ENCODE measurements around the gene OPCML. TPM values are rescaled to one million over a fixed set of nuclear protein-coding genes. Genes with fewer than 3 reads are reported as not detected.

Gene OPCML
- total and polyA plus RNA-seq, 2 donors (not counting 1 experiment from before 2014, with no cell fraction given), result not detected

DNA sequence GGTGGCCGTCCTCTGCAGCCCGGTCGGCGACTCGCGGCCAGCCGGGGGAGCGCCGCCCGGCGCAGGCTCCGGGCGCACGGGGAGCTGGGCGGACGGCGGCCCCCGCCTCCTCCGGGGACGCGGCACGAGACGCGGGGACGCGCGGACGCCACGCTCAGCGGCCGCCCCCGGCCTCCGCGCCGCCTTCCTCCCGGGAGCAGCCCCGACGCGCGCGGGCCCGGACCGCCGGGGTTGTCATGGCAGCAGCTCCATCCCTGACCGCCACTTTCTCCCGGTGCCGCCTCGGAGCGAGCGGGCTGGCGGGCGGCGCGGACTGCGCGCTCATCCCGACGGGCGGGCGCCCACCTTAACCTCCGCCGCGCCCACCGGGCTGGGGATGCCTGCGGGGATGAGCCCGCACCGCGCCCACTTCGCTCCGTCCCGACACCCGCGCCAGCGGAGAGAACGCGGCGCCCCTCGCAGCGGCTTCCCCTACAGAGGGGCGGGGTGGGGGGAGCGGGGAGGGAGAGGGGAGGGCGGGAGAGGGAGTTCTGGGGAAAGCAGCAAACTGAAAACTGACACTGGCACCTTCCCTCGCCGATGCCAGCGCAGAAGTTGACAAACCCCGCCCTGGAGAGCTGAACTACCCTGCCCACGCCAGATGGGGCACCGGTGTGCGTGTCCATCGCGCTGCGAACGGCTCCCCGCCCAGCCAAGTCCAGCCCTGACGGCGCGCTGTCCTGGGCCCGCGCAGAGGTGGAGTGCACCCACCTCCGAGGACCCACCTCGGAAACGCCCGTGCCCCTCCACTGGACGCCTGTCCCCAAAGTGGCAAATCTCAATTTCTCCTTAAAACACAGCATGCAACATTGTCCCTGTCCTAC is 588.4 kb downstream of the OPCML start:
- Histone ChIP-seq H2AFZ (ENCODE audit: insufficient read depth, low read depth, low read length, poor library complexity, severe bottlenecking) (no peak overlapping the region), H3K36me3 (replicated peaks in 1 of 2; ENCODE audit: control extremely low read depth in 1 of 2, control insufficient read depth in 1 of 2, extremely low read depth in 1 of 2, insufficient read depth in 2 of 2, low read length in 1 of 2) (no peaks in the 10 kb centered on the region), H3K4me1 (ENCODE audit: control insufficient read depth in 2 of 2, insufficient read depth in 2 of 2, low read length in 2 of 2) (no peaks in the 10 kb centered on the region), H3K4me3 (ENCODE audit: control extremely low read depth in 1 of 5, extremely low read depth in 1 of 5, insufficient read depth in 1 of 5, low read depth in 2 of 5, low read length in 4 of 5) (no peak overlapping the region), H3K27me3 (replicated peaks in 1 of 4; ENCODE audit: control extremely low read depth in 1 of 4, control insufficient read depth in 3 of 4, insufficient read depth in 4 of 4, low read length in 3 of 4) (peaks cover 0 to 15% (median 6%) of the 10 kb centered on the region in 4 experiments), H3K9me3 (ENCODE audit: control extremely low read depth in 1 of 3, control insufficient read depth in 2 of 3, insufficient read depth in 1 of 3, low read length in 2 of 3) (no peaks in the 10 kb centered on the region), H3K9ac (ENCODE audit: low read length) (no peak overlapping the region), H3K79me2 (ENCODE audit: control insufficient read depth, insufficient read depth, low read length) (no peaks in the 10 kb centered on the region), H4K20me1 (ENCODE audit: control insufficient read depth, insufficient read depth, low read length, poor library complexity, severe bottlenecking) (no peaks in the 10 kb centered on the region), H3K27ac (ENCODE audit: low read length in 2 of 2) (no peak overlapping the region), H3K4me2 (replicated peaks; ENCODE audit: low read depth, low read length, poor library complexity, severe bottlenecking) (no peak overlapping the region)
- no peak for TF ChIP-seq EZH2 (IDR thresholded peaks at IDR 0.05; ENCODE audit: borderline replicate concordance, insufficient read depth, low read depth, low read length, poor library complexity, severe bottlenecking)
- TF ChIP-seq, protein P1, sequence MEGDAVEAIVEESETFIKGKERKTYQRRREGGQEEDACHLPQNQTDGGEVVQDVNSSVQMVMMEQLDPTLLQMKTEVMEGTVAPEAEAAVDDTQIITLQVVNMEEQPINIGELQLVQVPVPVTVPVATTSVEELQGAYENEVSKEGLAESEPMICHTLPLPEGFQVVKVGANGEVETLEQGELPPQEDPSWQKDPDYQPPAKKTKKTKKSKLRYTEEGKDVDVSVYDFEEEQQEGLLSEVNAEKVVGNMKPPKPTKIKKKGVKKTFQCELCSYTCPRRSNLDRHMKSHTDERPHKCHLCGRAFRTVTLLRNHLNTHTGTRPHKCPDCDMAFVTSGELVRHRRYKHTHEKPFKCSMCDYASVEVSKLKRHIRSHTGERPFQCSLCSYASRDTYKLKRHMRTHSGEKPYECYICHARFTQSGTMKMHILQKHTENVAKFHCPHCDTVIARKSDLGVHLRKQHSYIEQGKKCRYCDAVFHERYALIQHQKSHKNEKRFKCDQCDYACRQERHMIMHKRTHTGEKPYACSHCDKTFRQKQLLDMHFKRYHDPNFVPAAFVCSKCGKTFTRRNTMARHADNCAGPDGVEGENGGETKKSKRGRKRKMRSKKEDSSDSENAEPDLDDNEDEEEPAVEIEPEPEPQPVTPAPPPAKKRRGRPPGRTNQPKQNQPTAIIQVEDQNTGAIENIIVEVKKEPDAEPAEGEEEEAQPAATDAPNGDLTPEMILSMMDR (IDR thresholded peaks at IDR 0.05), result no peak
- ATAC-seq (ENCODE audit: low read depth), result no peak
- no peak for DNase-seq
- Mint-ChIP-seq H3K27ac (no peak overlapping the region), H3K27me3 (peaks cover 30% of the 10 kb centered on the region), H3K9me3 (ENCODE audit: insufficient read depth) (no peaks in the 10 kb centered on the region), H3K4me3 (no peak overlapping the region), H3K4me1 (peaks cover 2% of the 10 kb centered on the region)
- ChIA-PET POLR2A (no interaction called here), CTCF (no interaction called here)
- 4% methylated on average over 86 of the region's 104 CpGs for WGBS (ENCODE audit: insufficient coverage)
- intact Hi-C loops (cut with micrococcal nuclease), result no loop called here

DNA sequence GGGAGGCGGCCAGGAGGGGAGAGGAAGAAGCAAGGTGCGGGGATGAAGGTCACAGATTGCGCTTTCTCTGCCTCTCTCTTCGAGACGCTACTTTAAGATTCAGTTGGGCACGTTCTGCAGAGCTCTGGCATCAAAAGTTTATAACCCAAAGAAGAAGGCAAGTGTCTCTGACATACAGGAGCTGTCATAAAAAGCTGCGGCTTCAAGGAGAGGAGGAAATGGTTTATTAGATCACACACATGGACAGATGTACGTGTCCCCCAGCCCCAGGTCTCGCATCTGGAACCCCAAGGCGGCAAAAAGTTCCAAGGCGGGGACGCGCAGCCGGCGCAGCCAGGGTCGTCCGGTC is 589.0 kb downstream of the OPCML start:
- 3% methylated on average over 16 of the region's 17 CpGs for WGBS (ENCODE audit: insufficient coverage)
- DNase-seq (no peak), ATAC-seq (ENCODE audit: low read depth) (no peak)
- Histone ChIP-seq H3K9me3 (ENCODE audit: control extremely low read depth in 1 of 3, control insufficient read depth in 2 of 3, insufficient read depth in 1 of 3, low read length in 2 of 3) (no peaks in the 10 kb centered on the region), H3K27me3 (replicated peaks in 1 of 4; ENCODE audit: control extremely low read depth in 1 of 4, control insufficient read depth in 3 of 4, insufficient read depth in 4 of 4, low read length in 3 of 4) (peaks cover 0 to 15% (median 6%) of the 10 kb centered on the region in 4 experiments), H4K20me1 (ENCODE audit: control insufficient read depth, insufficient read depth, low read length, poor library complexity, severe bottlenecking) (no peaks in the 10 kb centered on the region), H3K36me3 (replicated peaks in 1 of 2; ENCODE audit: control extremely low read depth in 1 of 2, control insufficient read depth in 1 of 2, extremely low read depth in 1 of 2, insufficient read depth in 2 of 2, low read length in 1 of 2) (no peaks in the 10 kb centered on the region), H3K4me2 (replicated peaks; ENCODE audit: low read depth, low read length, poor library complexity, severe bottlenecking) (no peak overlapping the region), H3K4me1 (ENCODE audit: control insufficient read depth in 2 of 2, insufficient read depth in 2 of 2, low read length in 2 of 2) (no peaks in the 10 kb centered on the region), H3K79me2 (ENCODE audit: control insufficient read depth, insufficient read depth, low read length) (no peaks in the 10 kb centered on the region), H3K4me3 (ENCODE audit: control extremely low read depth in 1 of 5, extremely low read depth in 1 of 5, insufficient read depth in 1 of 5, low read depth in 2 of 5, low read length in 4 of 5) (no peak overlapping the region), H3K27ac (ENCODE audit: low read length in 2 of 2) (no peak overlapping the region), H2AFZ (ENCODE audit: insufficient read depth, low read depth, low read length, poor library complexity, severe bottlenecking) (no peak overlapping the region), H3K9ac (ENCODE audit: low read length) (no peak overlapping the region)
- intact Hi-C loops (cut with micrococcal nuclease), result no loop called here
- Mint-ChIP-seq H3K4me3 (no peak overlapping the region), H3K27me3 (peaks cover 30% of the 10 kb centered on the region), H3K4me1 (peaks cover 2% of the 10 kb centered on the region), H3K27ac (no peak overlapping the region), H3K9me3 (ENCODE audit: insufficient read depth) (no peaks in the 10 kb centered on the region)
- CTCF ChIA-PET, result no interaction called here
- POLR2A ChIA-PET, result no interaction called here
- TF ChIP-seq, protein P1 (IDR thresholded peaks at IDR 0.05), result no peak
